HEK293 (cell line): Measurements from ENCODE around the gene C1QL4.

Experiments used
- CTCF ChIA-PET: fragments of 350-600 bp; formaldehyde crosslinking; extraction: SDS; loops from one replicate; lab custom pipeline; 2021; ENCODE audit warnings: antibody characterized with exemption; lab: Yijun Ruan, JAX
- POLR2A ChIA-PET: fragments of 300-600 bp; formaldehyde crosslinking; extraction: SDS; loops from one replicate; lab custom pipeline; 2020; ENCODE audit warnings: antibody characterized with exemption, inconsistent platforms; lab: Yijun Ruan, JAX
- H3K27ac ChIP-seq: fragments of 200-500 bp; sonication (Bioruptor generic); 2 replicates; pipeline ENCODE4 v1.5.1; 2014; ENCODE audit warnings: low read depth, low read length, control low read depth, inconsistent platforms; ENCODE audit errors: extremely low read depth
- H3K36me3 ChIP-seq, 2 experiments: fragments of 200-500 bp in 1 of 2; sonication (Bioruptor generic) in 1 of 2; 1 replicate in 1 of 2; 2 replicates in 1 of 2; pipeline ENCODE4 v1.5.1; 2014 to 2017; ENCODE audit warnings: inconsistent platforms in 2 of 2, low read length in 2 of 2; ENCODE audit not compliant: control insufficient read depth in 2 of 2, insufficient read depth in 1 of 2
- H3K4me1 ChIP-seq: fragments of 200-500 bp; sonication (Bioruptor generic); 2 replicates; pipeline ENCODE4 v1.5.1; 2014; ENCODE audit warnings: mild to moderate bottlenecking, low read length, inconsistent platforms; ENCODE audit not compliant: control insufficient read depth, insufficient read depth
- H3K4me3 ChIP-seq: 2 replicates; pipeline ENCODE4 v1.5.1; 2011; ENCODE audit warnings: low read depth, mild to moderate bottlenecking, control low read depth, low read length, moderate library complexity
- H3K9me3 ChIP-seq: fragments of 200-500 bp; sonication (Bioruptor generic); 2 replicates; pipeline ENCODE4 v1.5.1; 2014; ENCODE audit warnings: low read depth, low read length, inconsistent platforms; ENCODE audit not compliant: control insufficient read depth, insufficient read depth
- ELK4 ChIP-seq: IDR thresholded peaks from 2 replicates; pipeline ENCODE4 v1.6.1; 2011; ENCODE audit warnings: mild to moderate bottlenecking, low read depth, low read length, borderline replicate concordance
- HIC1 ChIP-seq: fragments of 450-650 bp; formaldehyde crosslinking; IDR thresholded peaks from 2 replicates; pipeline ENCODE4 v1.5.1; 2016; ENCODE audit warnings: missing biosample characterization, missing genetic modification characterization
- YY1 ChIP-seq: fragments of 450-650 bp; formaldehyde crosslinking; IDR thresholded peaks from 2 replicates; pipeline ENCODE4 v1.5.1; 2018; ENCODE audit warnings: missing biosample characterization, missing genetic modification characterization
- ZBTB21 ChIP-seq: fragments of 450-650 bp; formaldehyde crosslinking; IDR thresholded peaks from 2 replicates; pipeline ENCODE4 v1.5.1; 2017; ENCODE audit warnings: missing biosample characterization, missing genetic modification characterization
- ZFHX2 ChIP-seq: fragments of 450-650 bp; formaldehyde crosslinking; conservative IDR thresholded peaks from 2 replicates; pipeline ENCODE4 v1.5.1; 2016; ENCODE audit warnings: missing biosample characterization, missing genetic modification characterization
- ZNF155 ChIP-seq: fragments of 450-650 bp; formaldehyde crosslinking; IDR thresholded peaks from 2 replicates; pipeline ENCODE4 v1.5.1; 2016; ENCODE audit warnings: missing biosample characterization, missing genetic modification characterization
- ZNF18 ChIP-seq: fragments of 450-650 bp; formaldehyde crosslinking; IDR thresholded peaks from 2 replicates; pipeline ENCODE4 v1.5.1; 2016; ENCODE audit warnings: missing biosample characterization, missing genetic modification characterization
- ZNF19 ChIP-seq: fragments of 450-650 bp; formaldehyde crosslinking; IDR thresholded peaks from 2 replicates; pipeline ENCODE4; 2016; ENCODE audit warnings: missing biosample characterization, missing genetic modification characterization, low read depth
- ZNF280D ChIP-seq: fragments of 450-650 bp; formaldehyde crosslinking; IDR thresholded peaks from 2 replicates; pipeline ENCODE4 v1.5.1; 2016; ENCODE audit warnings: missing biosample characterization, missing genetic modification characterization
- ZNF394 ChIP-seq: fragments of 450-650 bp; formaldehyde crosslinking; IDR thresholded peaks from 2 replicates; pipeline ENCODE4 v1.5.1; 2016; ENCODE audit warnings: missing biosample characterization, missing genetic modification characterization, mild to moderate bottlenecking, moderate library complexity, borderline replicate concordance
- ZNF404 ChIP-seq: fragments of 450-650 bp; formaldehyde crosslinking; IDR thresholded peaks from 2 replicates; pipeline ENCODE4 v1.5.1; 2017; ENCODE audit warnings: missing biosample characterization, missing genetic modification characterization
- ZNF416 ChIP-seq: fragments of 450-650 bp; formaldehyde crosslinking; IDR thresholded peaks from 2 replicates; pipeline ENCODE4 v1.5.1; 2016; ENCODE audit warnings: missing biosample characterization, missing genetic modification characterization
- ZNF610 ChIP-seq: fragments of 450-650 bp; formaldehyde crosslinking; IDR thresholded peaks from 2 replicates; pipeline ENCODE4 v1.5.1; 2016; ENCODE audit warnings: missing biosample characterization, missing genetic modification characterization, borderline replicate concordance
- ZNF777 ChIP-seq: fragments of 450-650 bp; formaldehyde crosslinking; IDR thresholded peaks from 2 replicates; pipeline ENCODE4 v1.5.1; 2017; ENCODE audit warnings: missing biosample characterization, missing genetic modification characterization, borderline replicate concordance
- TF ChIP-seq, protein P1 (sequence below): fragments of 450-650 bp; formaldehyde crosslinking; IDR thresholded peaks from 2 replicates; pipeline ENCODE4 v1.5.1; 2016; ENCODE audit warnings: missing biosample characterization, missing genetic modification characterization, borderline replicate concordance
- TF ChIP-seq, protein P2 (sequence below): fragments of 450-650 bp; formaldehyde crosslinking; conservative IDR thresholded peaks from 2 replicates; pipeline ENCODE4 v1.5.1; 2016; ENCODE audit warnings: low read depth, missing biosample characterization, missing genetic modification characterization
- TF ChIP-seq, protein P3 (sequence below): fragments of 450-650 bp; formaldehyde crosslinking; IDR thresholded peaks from 2 replicates; pipeline ENCODE4 v1.5.1; 2016; ENCODE audit warnings: missing biosample characterization, missing genetic modification characterization

C1QL4 gene

GRCh38 chr12:49296836-49297694 is 39.9 kb downstream of the C1QL4 start (continued):
- TF ChIP-seq, protein P1, sequence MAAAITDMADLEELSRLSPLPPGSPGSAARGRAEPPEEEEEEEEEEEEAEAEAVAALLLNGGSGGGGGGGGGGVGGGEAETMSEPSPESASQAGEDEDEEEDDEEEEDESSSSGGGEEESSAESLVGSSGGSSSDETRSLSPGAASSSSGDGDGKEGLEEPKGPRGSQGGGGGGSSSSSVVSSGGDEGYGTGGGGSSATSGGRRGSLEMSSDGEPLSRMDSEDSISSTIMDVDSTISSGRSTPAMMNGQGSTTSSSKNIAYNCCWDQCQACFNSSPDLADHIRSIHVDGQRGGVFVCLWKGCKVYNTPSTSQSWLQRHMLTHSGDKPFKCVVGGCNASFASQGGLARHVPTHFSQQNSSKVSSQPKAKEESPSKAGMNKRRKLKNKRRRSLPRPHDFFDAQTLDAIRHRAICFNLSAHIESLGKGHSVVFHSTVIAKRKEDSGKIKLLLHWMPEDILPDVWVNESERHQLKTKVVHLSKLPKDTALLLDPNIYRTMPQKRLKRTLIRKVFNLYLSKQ (tag by site-specific recombination), result no peak

GRCh38 chr12:49296034-49296835 is 40.8 kb downstream of the C1QL4 start:
- CTCF ChIA-PET, result interaction anchor here (0.6 to 10.2 kb wide), 57 partner anchors 9 to 1428 kb away, joined by 3 to 208 read pairs (median 5); partner anchors contain the start of genes C1QL4, DNAJC22, PRPF40B and SPATS2
- Histone ChIP-seq H3K4me3 (peak overlapping the region; percentile 57), H3K4me1 (peaks cover 8% of the 10 kb centered on the region), H3K27ac (peak overlapping the region; percentile 55; the same call in 1 of the 2 replicates), H3K36me3 (peaks cover 0 to 9% of the 10 kb centered on the region in 2 experiments; a peak in 1 of 3 replicates), H3K9me3 (no peaks in the 10 kb centered on the region)
- POLR2A ChIA-PET, result interaction anchor here (0.6 to 7.6 kb wide), 10 partner anchors 7 to 445 kb away, joined by 4 to 94 read pairs (median 8); partner anchors contain the start of genes SPATS2, TMBIM6, TROAP and TUBA1B
- TF ChIP-seq ZNF155 (tag by site-specific recombination) (no peak), HIC1 (peak; percentile 75), ZFHX2 (tag by site-specific recombination) (peak; percentile 85), ZNF404 (tag by site-specific recombination) (no peak), ZNF280D (tag by site-specific recombination) (no peak), ZBTB21 (tag by site-specific recombination) (no peak), ZNF18 (tag by site-specific recombination) (no peak), ELK4 (no peak), ZNF19 (tag by site-specific recombination) (no peak), ZNF416 (no peak), YY1 (no peak), ZNF394 (no peak), ZNF610 (tag by site-specific recombination) (no peak; the same call in 1 of the 2 replicates), ZNF777 (tag by site-specific recombination) (no peak)
- TF ChIP-seq, protein P2, sequence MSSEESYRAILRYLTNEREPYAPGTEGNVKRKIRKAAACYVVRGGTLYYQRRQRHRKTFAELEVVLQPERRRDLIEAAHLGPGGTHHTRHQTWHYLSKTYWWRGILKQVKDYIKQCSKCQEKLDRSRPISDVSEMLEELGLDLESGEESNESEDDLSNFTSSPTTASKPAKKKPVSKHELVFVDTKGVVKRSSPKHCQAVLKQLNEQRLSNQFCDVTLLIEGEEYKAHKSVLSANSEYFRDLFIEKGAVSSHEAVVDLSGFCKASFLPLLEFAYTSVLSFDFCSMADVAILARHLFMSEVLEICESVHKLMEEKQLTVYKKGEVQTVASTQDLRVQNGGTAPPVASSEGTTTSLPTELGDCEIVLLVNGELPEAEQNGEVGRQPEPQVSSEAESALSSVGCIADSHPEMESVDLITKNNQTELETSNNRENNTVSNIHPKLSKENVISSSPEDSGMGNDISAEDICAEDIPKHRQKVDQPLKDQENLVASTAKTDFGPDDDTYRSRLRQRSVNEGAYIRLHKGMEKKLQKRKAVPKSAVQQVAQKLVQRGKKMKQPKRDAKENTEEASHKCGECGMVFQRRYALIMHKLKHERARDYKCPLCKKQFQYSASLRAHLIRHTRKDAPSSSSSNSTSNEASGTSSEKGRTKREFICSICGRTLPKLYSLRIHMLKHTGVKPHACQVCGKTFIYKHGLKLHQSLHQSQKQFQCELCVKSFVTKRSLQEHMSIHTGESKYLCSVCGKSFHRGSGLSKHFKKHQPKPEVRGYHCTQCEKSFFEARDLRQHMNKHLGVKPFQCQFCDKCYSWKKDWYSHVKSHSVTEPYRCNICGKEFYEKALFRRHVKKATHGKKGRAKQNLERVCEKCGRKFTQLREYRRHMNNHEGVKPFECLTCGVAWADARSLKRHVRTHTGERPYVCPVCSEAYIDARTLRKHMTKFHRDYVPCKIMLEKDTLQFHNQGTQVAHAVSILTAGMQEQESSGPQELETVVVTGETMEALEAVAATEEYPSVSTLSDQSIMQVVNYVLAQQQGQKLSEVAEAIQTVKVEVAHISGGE, result no peak
- TF ChIP-seq, protein P3, sequence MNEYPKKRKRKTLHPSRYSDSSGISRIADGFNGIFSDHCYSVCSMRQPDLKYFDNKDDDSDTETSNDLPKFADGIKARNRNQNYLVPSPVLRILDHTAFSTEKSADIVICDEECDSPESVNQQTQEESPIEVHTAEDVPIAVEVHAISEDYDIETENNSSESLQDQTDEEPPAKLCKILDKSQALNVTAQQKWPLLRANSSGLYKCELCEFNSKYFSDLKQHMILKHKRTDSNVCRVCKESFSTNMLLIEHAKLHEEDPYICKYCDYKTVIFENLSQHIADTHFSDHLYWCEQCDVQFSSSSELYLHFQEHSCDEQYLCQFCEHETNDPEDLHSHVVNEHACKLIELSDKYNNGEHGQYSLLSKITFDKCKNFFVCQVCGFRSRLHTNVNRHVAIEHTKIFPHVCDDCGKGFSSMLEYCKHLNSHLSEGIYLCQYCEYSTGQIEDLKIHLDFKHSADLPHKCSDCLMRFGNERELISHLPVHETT (tag by site-specific recombination), result no peak
